Heart left ventricle (tissue), 16 donors: ENCODE results near the gene C21orf91. TPM values are rescaled to one million over a fixed set of nuclear protein-coding genes. Genes with fewer than 3 reads are reported as not detected.

ENCODE experiments used
- ATAC-seq, 4 donors: fragments of 200-7000 bp; cut with Tn5 transposase; one replicate each; pipeline ENCODE4 v1.9.1; 2020 to 2022; ENCODE audit warnings: moderate library complexity in 4 of 4, mild to moderate bottlenecking in 3 of 4, moderate number of reproducible peaks in 1 of 4
- DNase-seq, 5 donors: peaks; one replicate each; pipeline ENCODE4 v3.0.0-alpha.2; 2020
- H3K27ac ChIP-seq, 12 donors: fragments of 200-600 bp; sonication (generic) in 4 of 12; one replicate each; pipeline versions ENCODE4 v1.5.0 to v1.8.0; 2016 to 2022; ENCODE audit warnings: mild to moderate bottlenecking in 2 of 12
- H3K27me3 ChIP-seq, 9 donors: fragments of 200-600 bp; sonication (generic) in 2 of 9; one replicate each; pipeline versions ENCODE4 v1.5.1 to v1.8.0; 2016 to 2022; ENCODE audit warnings: mild to moderate bottlenecking in 3 of 9
- H3K36me3 ChIP-seq, 9 donors: fragments of 200-600 bp; sonication (generic) in 2 of 9; one replicate each; pipeline versions ENCODE4 v1.5.0 to v1.8.0; 2018 to 2022; ENCODE audit warnings: mild to moderate bottlenecking in 2 of 9
- H3K4me1 ChIP-seq, 12 donors: fragments of 200-600 bp; sonication (generic) in 4 of 12; one replicate each; pipeline versions ENCODE4 v1.5.0 to v1.8.0; 2016 to 2022; ENCODE audit warnings: mild to moderate bottlenecking in 3 of 12
- H3K4me3 ChIP-seq, 12 donors: fragments of 200-600 bp; sonication (generic) in 4 of 12; one replicate each; pipeline versions ENCODE4 v1.5.0 to v1.8.0; 2017 to 2022; ENCODE audit warnings: mild to moderate bottlenecking in 9 of 12, moderate library complexity in 4 of 12
- H3K9me3 ChIP-seq, 12 donors: fragments of 200-600 bp; sonication (generic) in 4 of 12; one replicate each; pipeline versions ENCODE4 v1.5.0 to v1.8.0; 2016 to 2022; ENCODE audit warnings: mild to moderate bottlenecking in 1 of 12
- POLR2A ChIP-seq, 2 donors: fragments of 450-650 bp; IDR thresholded peaks; one replicate each; pipeline ENCODE4 v1.6.1; 2017; ENCODE audit warnings: antibody characterized with exemption in 2 of 2, mild to moderate bottlenecking in 2 of 2, moderate library complexity in 2 of 2
- WGBS, 4 donors: extraction: QIAGEN DNeasy Blood & Tissue Kit in 2 of 4; methylation state at CpG; one replicate each; pipeline versions ENCODE4 v1.1.5 to v1.1.7; 2013 to 2018; 5-methylcytosine and 5-hydroxymethylcytosine counted together
- intact Hi-C, 10 donors: fragments of 100-400 bp; cut with DNase I; formaldehyde crosslinking; loops; one replicate each; pipeline versions ENCODE4 v1.11.1 to v1.14.2; 2022
- polyA plus RNA-seq, 2 donors: library from polyadenylated mRNA; stranded (reverse); fragments of 200-250 nt; gene quantifications; one replicate each; pipeline ENCODE4 v1.2.3, GENCODE V29; 2013
- total RNA-seq, 9 donors: library from RNA; depleted of rRNA in 2 of 9; stranded (reverse); fragments of >200 nt in 2 of 9; fragmentation: NEBNext Ultra II Directional in 3 of 9; extraction: Animal tissue kit (Norgen Biotek cat#: 25700) in 3 of 9; gene quantifications; one replicate each; pipeline versions ENCODE4 v1.1.0 to v1.2.4, GENCODE V29; 2016 to 2023
- TF ChIP-seq, protein P1 (sequence below), 12 donors: fragments of 200-600 bp; sonication (generic) in 4 of 12; IDR thresholded peaks; one replicate each; pipeline versions ENCODE4 v1.5.0 to v1.8.0; 2018 to 2022; ENCODE audit warnings: antibody characterized with exemption in 12 of 12, mild to moderate bottlenecking in 5 of 12
- donor health status: ischemic (EF 13 %, LVEDD 7.1; RV severe dilation, severe dysfunction).
- donor health status: healthy with polysubstance abuse.
- donor health status: DM: no; HTN: yes; CAD: no.
- donor health status: DM: no; HTN: no; CAD: no.
- donor health status: ischemic (EF 25% LVEDD 6.9; RV normal size, moderate dysfunction).
- donor health status: ischemic (EF 25% LVEDD 5.7; RV mildly dilated, moderate dysfunction).
- donor health status: healthy.
- donor health status: DM: yes; HTN: yes; CAD: no.
- donor health status: ischemic (EF 35%, LVEDD 5.7; RV mildly dilated, moderate dysfunction).
- donor health status: nonischemic (EF 11% LVEDD 7.7; RV severe dilation, severe dysfunction).
- donor health status: DM: yes; HTN: yes; CAD: no.
- donor health status: PGD.
- donor health status: ischemic (EF 29% LVEDD 5.4; RV normal size, mild dysfunction).
- donor health status: nonischemic (EF 23%, LVEDD 6.1; RV moderate dilation, normal function).

C21orf91 gene
- total and polyA plus RNA-seq, 11 donors = 2.2 to 21.2 (median 9.3) TPM

- DNase-seq (no peak), ATAC-seq (no peak)
- Histone ChIP-seq H3K27ac (peak overlapping the region in 1 of 12 donors; percentile 85), H3K36me3 (peaks cover 0 to 38% (median 17%) of the 10 kb centered on the region in 9 donors), H3K27me3 (no peaks in the 10 kb centered on the region), H3K9me3 (peaks cover 0 to 2% (median 0%) of the 10 kb centered on the region in 12 donors), H3K4me1 (peaks cover 0 to 55% (median 16%) of the 10 kb centered on the region in 12 donors), H3K4me3 (no peak overlapping the region)
- intact Hi-C loops = loop anchor here in 1 of 10 donors (10.0 kb wide), 1 partner anchor 111 kb away; no protein-coding TSS in a partner anchor
- no peak for TF ChIP-seq POLR2A (IDR thresholded peaks at IDR 0.05)
- TF ChIP-seq, protein P1, sequence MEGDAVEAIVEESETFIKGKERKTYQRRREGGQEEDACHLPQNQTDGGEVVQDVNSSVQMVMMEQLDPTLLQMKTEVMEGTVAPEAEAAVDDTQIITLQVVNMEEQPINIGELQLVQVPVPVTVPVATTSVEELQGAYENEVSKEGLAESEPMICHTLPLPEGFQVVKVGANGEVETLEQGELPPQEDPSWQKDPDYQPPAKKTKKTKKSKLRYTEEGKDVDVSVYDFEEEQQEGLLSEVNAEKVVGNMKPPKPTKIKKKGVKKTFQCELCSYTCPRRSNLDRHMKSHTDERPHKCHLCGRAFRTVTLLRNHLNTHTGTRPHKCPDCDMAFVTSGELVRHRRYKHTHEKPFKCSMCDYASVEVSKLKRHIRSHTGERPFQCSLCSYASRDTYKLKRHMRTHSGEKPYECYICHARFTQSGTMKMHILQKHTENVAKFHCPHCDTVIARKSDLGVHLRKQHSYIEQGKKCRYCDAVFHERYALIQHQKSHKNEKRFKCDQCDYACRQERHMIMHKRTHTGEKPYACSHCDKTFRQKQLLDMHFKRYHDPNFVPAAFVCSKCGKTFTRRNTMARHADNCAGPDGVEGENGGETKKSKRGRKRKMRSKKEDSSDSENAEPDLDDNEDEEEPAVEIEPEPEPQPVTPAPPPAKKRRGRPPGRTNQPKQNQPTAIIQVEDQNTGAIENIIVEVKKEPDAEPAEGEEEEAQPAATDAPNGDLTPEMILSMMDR (IDR thresholded peaks at IDR 0.05) = no peak
- 84 to 97% (median 91%) methylated on average over 1 of the region's 1 CpG for WGBS, 4 donors
Measured at GRCh38 chr21:17796037-17796403, 23.1 kb downstream of the C21orf91 start.

GRCh38 chr21:17795146-17796036 is 23.8 kb downstream of the C21orf91 start:
- H3K27ac ChIP-seq = peak overlapping the region in 2 of 12 donors; percentile 29 to 85
- TF ChIP-seq POLR2A (IDR thresholded peaks at IDR 0.05) = no peak
- TF ChIP-seq, protein P1 (IDR thresholded peaks at IDR 0.05) = no peak
- peaks cover 0 to 39% (median 17%) of the 10 kb centered on the region in 9 donors for H3K36me3 ChIP-seq
- DNase-seq (no peak), ATAC-seq (no peak)
- peaks cover 0 to 55% (median 16%) of the 10 kb centered on the region in 12 donors for H3K4me1 ChIP-seq
- intact Hi-C loops = loop anchor here in 2 of 10 donors (2.0 to 10.0 kb wide), 2 partner anchors 23 to 111 kb away; partner anchors contain the start of gene C21orf91 (in 1 of the 2)
- no peak overlapping the region for H3K4me3 ChIP-seq
- H3K27me3 ChIP-seq = no peaks in the 10 kb centered on the region
- WGBS, 4 donors = 89 to 94% (median 91%) methylated on average over 6 of the region's 6 CpGs
- H3K9me3 ChIP-seq = no peaks in the 10 kb centered on the region

- 66 to 77% (median 70%) methylated on average over 4 of the region's 4 CpGs for WGBS, 4 donors
- peaks cover 0 to 55% (median 14%) of the 10 kb centered on the region in 12 donors for H3K4me1 ChIP-seq
- intact Hi-C loops = loop anchor here in 2 of 10 donors (2.0 to 10.0 kb wide), 2 partner anchors 24 to 110 kb away; partner anchors contain the start of gene C21orf91 (in 1 of the 2)
- ATAC-seq (no peak), DNase-seq (no peak)
- peak overlapping the region in 6 of 12 donors; percentile 28 to 58 (median 48) for H3K4me3 ChIP-seq
- peak overlapping the region in 8 of 12 donors; percentile 8 to 85 (median 38) for H3K27ac ChIP-seq
- peaks cover 0 to 39% (median 17%) of the 10 kb centered on the region in 9 donors for H3K36me3 ChIP-seq
- no peaks in the 10 kb centered on the region for H3K27me3 ChIP-seq
- TF ChIP-seq, protein P1 (IDR thresholded peaks at IDR 0.05) = no peak
- no peak for TF ChIP-seq POLR2A (IDR thresholded peaks at IDR 0.05)
- H3K9me3 ChIP-seq = no peaks in the 10 kb centered on the region
Measured at GRCh38 chr21:17794518-17795145, 24.5 kb downstream of the C21orf91 start.
